Chondrocyte (in vitro differentiated cells): Measurements from ENCODE around the gene SLITRK6. TPM values are rescaled to one million over a fixed set of nuclear protein-coding genes. Genes with fewer than 3 reads are reported as not detected.
A peak's percentile ranks its signal among the peaks of the same experiment; 100 is the strongest.

Experiments
- DNase-seq: peaks from one replicate; pipeline ENCODE4 v3.0.0; 2021; ENCODE audit warnings: mixed read lengths, low spot score
- H3K27ac Mint-ChIP-seq: one replicate; pipeline ENCODE4 v1.8.0; 2021; ENCODE audit warnings: mild to moderate bottlenecking, moderate library complexity, mixed read lengths; ENCODE audit not compliant: unreplicated experiment
- H3K27me3 Mint-ChIP-seq: 2 replicates; pipeline ENCODE4 v1.8.0; 2021; ENCODE audit warnings: low read depth, mixed read lengths
- H3K36me3 Mint-ChIP-seq: 2 replicates; pipeline ENCODE4 v1.8.0; 2021; ENCODE audit warnings: low read depth, mixed read lengths
- H3K4me1 Mint-ChIP-seq: 2 replicates; pipeline ENCODE4 v1.8.0; 2021; ENCODE audit warnings: low read depth, mild to moderate bottlenecking, mixed read lengths
- H3K4me3 Mint-ChIP-seq: one replicate; pipeline ENCODE4 v1.8.0; 2021; ENCODE audit warnings: mild to moderate bottlenecking, moderate library complexity, mixed read lengths; ENCODE audit not compliant: unreplicated experiment
- H3K9me3 Mint-ChIP-seq: 2 replicates; pipeline ENCODE4 v1.8.0; 2021; ENCODE audit warnings: low read depth, mixed read lengths
- CTCF ChIP-seq: fragments of 200-600 bp; sonication (generic); IDR thresholded peaks from 2 replicates; pipeline ENCODE4 v1.5.0; 2021; ENCODE audit warnings: antibody characterized with exemption, mild to moderate bottlenecking, moderate library complexity
- total RNA-seq: library from RNA; stranded (reverse); gene quantifications from 3 replicates; pipeline ENCODE4 v1.2.1, GENCODE V29; 2021

SLITRK6 gene
- total RNA-seq, 1 donor from 2014 or later: not detected

- peaks cover 4% of the 10 kb centered on the region for H3K4me1 Mint-ChIP-seq
- no peak overlapping the region for H3K4me3 Mint-ChIP-seq
- no peaks in the 10 kb centered on the region for H3K36me3 Mint-ChIP-seq
These were observed 9.6 kb upstream of the SLITRK6 start for GRCh38 chr13:85808811-85809210.

GRCh38 chr13:85806553-85807175 is 7.4 kb upstream of the SLITRK6 start:
- no peaks in the 10 kb centered on the region for H3K27me3 Mint-ChIP-seq
- peaks cover 7% of the 10 kb centered on the region for H3K9me3 Mint-ChIP-seq
- peak; percentile 97 for TF ChIP-seq CTCF
- H3K4me1 Mint-ChIP-seq: peaks cover 6% of the 10 kb centered on the region
- no peak for DNase-seq
- no peak overlapping the region for H3K4me3 Mint-ChIP-seq
- no peaks in the 10 kb centered on the region for H3K36me3 Mint-ChIP-seq
- no peak overlapping the region for H3K27ac Mint-ChIP-seq

More at GRCh38 chr13:85808811-85809210, 9.6 kb upstream of the SLITRK6 start:
- no peak for DNase-seq
- Mint-ChIP-seq H3K27ac (no peak overlapping the region), H3K27me3 (no peaks in the 10 kb centered on the region), H3K9me3 (peaks cover 7% of the 10 kb centered on the region)
- no peak for TF ChIP-seq CTCF

- Mint-ChIP-seq H3K9me3 (no peaks in the 10 kb centered on the region), H3K27ac (no peak overlapping the region), H3K4me1 (peaks cover 8% of the 10 kb centered on the region), H3K27me3 (no peaks in the 10 kb centered on the region), H3K36me3 (no peaks in the 10 kb centered on the region), H3K4me3 (no peak overlapping the region)
- TF ChIP-seq CTCF: no peak
- no peak for DNase-seq
These were observed 663 bp downstream of the SLITRK6 start for GRCh38 chr13:85798556-85798955.

- H3K27ac Mint-ChIP-seq: no peak overlapping the region
- DNase-seq: no peak
- H3K9me3 Mint-ChIP-seq: no peaks in the 10 kb centered on the region
- no peaks in the 10 kb centered on the region for H3K27me3 Mint-ChIP-seq
- no peaks in the 10 kb centered on the region for H3K36me3 Mint-ChIP-seq
- TF ChIP-seq CTCF: no peak
- no peak overlapping the region for H3K4me3 Mint-ChIP-seq
- peaks cover 8% of the 10 kb centered on the region for H3K4me1 Mint-ChIP-seq
These were observed 1.9 kb downstream of the SLITRK6 start for GRCh38 chr13:85797311-85797710.

- no peaks in the 10 kb centered on the region for H3K9me3 Mint-ChIP-seq
- H3K4me3 Mint-ChIP-seq: no peak overlapping the region
- no peaks in the 10 kb centered on the region for H3K36me3 Mint-ChIP-seq
- TF ChIP-seq CTCF: no peak
- no peak overlapping the region for H3K27ac Mint-ChIP-seq
- DNase-seq: no peak
- peaks cover 2% of the 10 kb centered on the region for H3K27me3 Mint-ChIP-seq
- H3K4me1 Mint-ChIP-seq: no peaks in the 10 kb centered on the region
These were observed 14.0 kb downstream of the SLITRK6 start for GRCh38 chr13:85785205-85785604.
